Measurements from ENCODE around the gene RNF227. TPM values are rescaled to one million over a fixed set of nuclear protein-coding genes. Genes with fewer than 3 reads are reported as not detected.

Gene RNF227
- total and polyA plus RNA-seq, 10 of the 15 experiments (the other 5 are each of a cell fraction or from before 2014, with no cell fraction given), result 0.49 to 5.0 (median 1.3) TPM

DNA sequence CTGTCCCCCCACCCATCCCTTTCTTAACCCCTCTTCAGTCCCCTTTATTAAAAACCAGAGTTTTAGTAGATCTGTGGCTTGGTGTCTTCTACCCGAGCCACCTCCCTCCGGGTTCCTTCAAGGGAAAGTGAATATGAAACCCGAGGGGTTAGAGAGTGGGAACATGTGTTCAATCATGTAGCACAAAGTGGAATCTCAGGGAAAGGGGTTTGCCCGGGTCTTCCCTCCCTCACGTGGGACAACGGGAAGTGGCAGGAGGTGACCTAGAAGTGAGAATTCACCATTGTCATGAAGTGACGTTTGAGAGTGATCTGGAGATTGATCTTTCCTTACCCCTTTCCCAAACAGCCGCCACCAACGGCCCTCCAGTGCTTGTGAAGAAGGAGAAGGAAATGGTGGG lies 5.0 kb downstream of the RNF227 start (continued):
- TF ChIP-seq, protein P1, sequence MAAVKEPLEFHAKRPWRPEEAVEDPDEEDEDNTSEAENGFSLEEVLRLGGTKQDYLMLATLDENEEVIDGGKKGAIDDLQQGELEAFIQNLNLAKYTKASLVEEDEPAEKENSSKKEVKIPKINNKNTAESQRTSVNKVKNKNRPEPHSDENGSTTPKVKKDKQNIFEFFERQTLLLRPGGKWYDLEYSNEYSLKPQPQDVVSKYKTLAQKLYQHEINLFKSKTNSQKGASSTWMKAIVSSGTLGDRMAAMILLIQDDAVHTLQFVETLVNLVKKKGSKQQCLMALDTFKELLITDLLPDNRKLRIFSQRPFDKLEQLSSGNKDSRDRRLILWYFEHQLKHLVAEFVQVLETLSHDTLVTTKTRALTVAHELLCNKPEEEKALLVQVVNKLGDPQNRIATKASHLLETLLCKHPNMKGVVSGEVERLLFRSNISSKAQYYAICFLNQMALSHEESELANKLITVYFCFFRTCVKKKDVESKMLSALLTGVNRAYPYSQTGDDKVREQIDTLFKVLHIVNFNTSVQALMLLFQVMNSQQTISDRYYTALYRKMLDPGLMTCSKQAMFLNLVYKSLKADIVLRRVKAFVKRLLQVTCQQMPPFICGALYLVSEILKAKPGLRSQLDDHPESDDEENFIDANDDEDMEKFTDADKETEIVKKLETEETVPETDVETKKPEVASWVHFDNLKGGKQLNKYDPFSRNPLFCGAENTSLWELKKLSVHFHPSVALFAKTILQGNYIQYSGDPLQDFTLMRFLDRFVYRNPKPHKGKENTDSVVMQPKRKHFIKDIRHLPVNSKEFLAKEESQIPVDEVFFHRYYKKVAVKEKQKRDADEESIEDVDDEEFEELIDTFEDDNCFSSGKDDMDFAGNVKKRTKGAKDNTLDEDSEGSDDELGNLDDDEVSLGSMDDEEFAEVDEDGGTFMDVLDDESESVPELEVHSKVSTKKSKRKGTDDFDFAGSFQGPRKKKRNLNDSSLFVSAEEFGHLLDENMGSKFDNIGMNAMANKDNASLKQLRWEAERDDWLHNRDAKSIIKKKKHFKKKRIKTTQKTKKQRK (IDR thresholded peaks at IDR 0.05; ENCODE audit: low read depth, low read length), result no peak
- TF ChIP-seq SRF (IDR thresholded peaks at IDR 0.05; ENCODE audit: low read depth in 2 of 2, low read length in 2 of 2), result no peak
- TF ChIP-seq CEBPB (IDR thresholded peaks at IDR 0.05; ENCODE audit: borderline replicate concordance in 1 of 2, low read depth in 2 of 2, low read length in 2 of 2), result no peak
- no peak for TF ChIP-seq SREBF2 (IDR thresholded peaks at IDR 0.05; ENCODE audit: low read length)
- no peak for TF ChIP-seq ATF3 (IDR thresholded peaks at IDR 0.05; ENCODE audit: borderline replicate concordance, extremely low read depth, low read depth, low read length)
- no peak for TF ChIP-seq TCF12 (IDR thresholded peaks at IDR 0.05; ENCODE audit: low read depth, low read length)
- TF ChIP-seq SMARCA5 (IDR thresholded peaks at IDR 0.05), result no peak

GRCh38 chr17:7910711-7911110 lies 5.4 kb downstream of the RNF227 start:
- H3K27ac ChIP-seq (ENCODE audit: control insufficient read depth, insufficient read depth), result no peak overlapping the region
- H3K9me3 ChIP-seq (replicated peaks; ENCODE audit: control insufficient read depth, insufficient read depth, low read length), result no peaks in the 10 kb centered on the region
- H3K9ac ChIP-seq (ENCODE audit: control insufficient read depth, insufficient read depth, low read length), result no peak overlapping the region
- no peaks in the 10 kb centered on the region for H4K20me1 ChIP-seq (ENCODE audit: control insufficient read depth, insufficient read depth)
- H3K36me3 ChIP-seq (ENCODE audit: control insufficient read depth in 2 of 2, insufficient read depth in 2 of 2, low read length in 1 of 2), result peaks cover 16 to 24% of the 10 kb centered on the region in 2 experiments
- no peak overlapping the region for H3K4me2 ChIP-seq (ENCODE audit: control insufficient read depth, insufficient read depth)
- H3K27me3 ChIP-seq (replicated peaks in 1 of 2; ENCODE audit: control insufficient read depth in 2 of 2, insufficient read depth in 2 of 2, low read length in 1 of 2), result no peaks in the 10 kb centered on the region
- ChIA-PET POLR2A (no interaction called here), SMC1A (ENCODE audit: uncharacterized antibody, unreplicated experiment) (no interaction called here), CTCF (interaction anchor here (1.1 to 8.2 kb wide), 4 partner anchors 44 to 147 kb away, joined by 3 to 79 read pairs (median 38); no protein-coding TSS in a partner anchor), RAD21 (ENCODE audit: unreplicated experiment) (no interaction called here)
- in situ Hi-C loops (cut with MboI) (loop anchor here (5.0 kb wide), 2 partner anchors 77 to 132 kb away; no protein-coding TSS in a partner anchor), intact Hi-C loops (cut with micrococcal nuclease; ENCODE audit: unreplicated experiment) (no loop called here)
- 68% methylated on average over 13 of the region's 13 CpGs for WGBS (ENCODE audit: insufficient coverage, insufficient replicate concordance, low lambda C conversion rate, missing lambda C conversion rate)
- ATAC-seq (no peak), FAIRE-seq (no peak), DNase-seq (ENCODE audit: low read depth, low spot score) (no peak)
- BruUV-seq (replicated peaks), result no TSS peak
- H3K79me2 ChIP-seq (ENCODE audit: control insufficient read depth, insufficient read depth, low read length), result no peaks in the 10 kb centered on the region
- H3K4me1 ChIP-seq (ENCODE audit: control insufficient read depth, insufficient read depth, low read length), result peaks cover 5% of the 10 kb centered on the region
- H2AFZ ChIP-seq (ENCODE audit: control insufficient read depth, low read depth, low read length), result no peak overlapping the region
- H3K4me3 ChIP-seq, result no peak overlapping the region
- TF ChIP-seq ATF7 (IDR thresholded peaks at IDR 0.05; ENCODE audit: low read depth) (no peak), SUPT20H (IDR thresholded peaks at IDR 0.05; ENCODE audit: borderline replicate concordance, control insufficient read depth, low read depth, low read length) (no peak), RELA (IDR thresholded peaks at IDR 0.05; ENCODE audit: borderline replicate concordance, partially characterized antibody) (no peak), TARDBP (IDR thresholded peaks at IDR 0.05; ENCODE audit: borderline replicate concordance) (no peak), MYC (IDR thresholded peaks at IDR 0.05; ENCODE audit: insufficient read depth, insufficient read length, insufficient replicate concordance, low read length, severe bottlenecking) (no peak), ZNF207 (IDR thresholded peaks at IDR 0.05; ENCODE audit: borderline replicate concordance) (no peak), EED (IDR thresholded peaks at IDR 0.05; ENCODE audit: low read depth) (no peak), FOS (IDR thresholded peaks at IDR 0.05; ENCODE audit: borderline replicate concordance, extremely low read depth, insufficient read length) (no peak), BCL3 (IDR thresholded peaks at IDR 0.05; ENCODE audit: borderline replicate concordance, insufficient read depth, low read depth, low read length, poor library complexity, severe bottlenecking) (no peak)

Data from GM12878 (cell line).